HG03025 (cell line): Measurements from ENCODE around the gene UPF3A.
"Not testable (repeated sequence)": the region's sequence is repeated elsewhere in the genome, so short reads cannot be mapped to it uniquely, and the experiment has no call there.

ENCODE experiments used
- ATAC-seq: cut with Tn5 transposase; IDR thresholded peaks from one replicate; pipeline ENCODE4 v1.9.1; 2021; ENCODE audit warnings: mild to moderate bottlenecking, moderate library complexity; ENCODE audit not compliant: unreplicated experiment, low FRiP score

UPF3A gene

DNA sequence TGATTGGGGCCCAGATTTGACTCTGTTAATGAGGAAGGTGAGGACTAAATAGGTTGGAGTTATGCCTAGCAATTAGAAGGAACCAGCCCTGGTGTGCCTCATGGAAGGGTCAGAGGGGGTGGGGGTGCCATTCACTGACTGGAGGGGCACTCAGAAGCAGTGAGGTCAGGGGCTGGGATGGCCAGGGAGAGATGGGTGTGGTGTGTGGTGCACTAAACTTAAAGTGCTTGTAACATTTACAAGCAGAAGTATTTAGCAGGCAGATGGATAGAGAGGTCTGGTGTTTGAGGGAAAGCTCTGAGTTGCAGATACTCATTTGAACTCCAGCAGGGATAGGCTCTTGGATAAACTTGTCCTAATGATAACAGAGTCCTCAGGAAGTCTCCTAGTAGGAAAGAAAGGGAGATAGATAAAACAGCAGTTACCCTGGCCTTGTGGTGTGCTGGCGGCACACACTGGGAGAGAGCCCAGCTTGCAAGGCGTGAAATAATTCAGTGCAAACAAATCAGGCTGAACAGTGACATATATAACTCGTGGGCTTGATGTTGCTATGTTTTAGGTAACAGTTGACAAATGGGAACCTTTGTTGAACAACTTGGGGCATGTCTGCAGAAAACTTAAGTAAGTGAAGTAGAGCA lies 20.0 kb upstream of the UPF3A start:
- ATAC-seq, result no peak

DNA sequence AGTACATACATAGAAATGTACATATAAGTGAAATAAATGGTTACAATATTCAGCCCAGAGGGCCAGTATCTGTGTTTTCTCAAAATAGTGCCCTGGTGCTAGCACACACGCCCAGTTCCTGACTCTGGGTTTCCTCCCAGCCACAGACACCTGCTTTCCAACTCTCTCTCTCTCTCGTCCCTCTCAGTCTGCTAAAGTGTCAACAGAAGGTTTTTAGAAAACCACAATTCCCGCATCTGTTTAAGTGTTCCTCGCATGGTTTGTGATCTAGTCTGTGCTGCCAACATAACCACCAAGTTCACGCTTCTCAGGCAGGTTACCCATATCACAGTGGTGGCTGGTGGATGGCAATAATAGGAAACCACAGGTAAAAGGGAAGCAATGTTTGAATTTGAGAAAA lies 17.8 kb upstream of the UPF3A start:
- no peak for ATAC-seq

DNA sequence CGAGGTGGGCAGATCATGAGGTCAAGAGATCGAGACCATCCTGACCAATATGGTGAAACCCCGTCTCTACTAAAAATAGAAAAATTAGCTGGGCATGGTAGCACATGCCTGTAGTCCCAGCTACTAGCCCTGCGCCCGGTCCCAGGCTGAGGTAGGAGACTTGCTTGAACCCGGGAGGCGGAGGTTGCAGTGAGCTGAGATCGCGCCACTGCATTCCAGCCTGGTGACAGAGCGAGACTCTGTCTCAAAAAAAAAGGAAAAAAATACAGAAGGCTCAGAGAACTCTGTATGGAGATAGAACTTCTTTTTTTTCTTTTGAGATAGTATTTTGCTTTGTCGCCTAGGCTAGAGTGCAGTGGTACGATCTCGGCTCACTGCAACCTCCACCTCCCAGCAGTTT lies 17.1 kb upstream of the UPF3A start:
- ATAC-seq, result not testable (repeated sequence)

DNA sequence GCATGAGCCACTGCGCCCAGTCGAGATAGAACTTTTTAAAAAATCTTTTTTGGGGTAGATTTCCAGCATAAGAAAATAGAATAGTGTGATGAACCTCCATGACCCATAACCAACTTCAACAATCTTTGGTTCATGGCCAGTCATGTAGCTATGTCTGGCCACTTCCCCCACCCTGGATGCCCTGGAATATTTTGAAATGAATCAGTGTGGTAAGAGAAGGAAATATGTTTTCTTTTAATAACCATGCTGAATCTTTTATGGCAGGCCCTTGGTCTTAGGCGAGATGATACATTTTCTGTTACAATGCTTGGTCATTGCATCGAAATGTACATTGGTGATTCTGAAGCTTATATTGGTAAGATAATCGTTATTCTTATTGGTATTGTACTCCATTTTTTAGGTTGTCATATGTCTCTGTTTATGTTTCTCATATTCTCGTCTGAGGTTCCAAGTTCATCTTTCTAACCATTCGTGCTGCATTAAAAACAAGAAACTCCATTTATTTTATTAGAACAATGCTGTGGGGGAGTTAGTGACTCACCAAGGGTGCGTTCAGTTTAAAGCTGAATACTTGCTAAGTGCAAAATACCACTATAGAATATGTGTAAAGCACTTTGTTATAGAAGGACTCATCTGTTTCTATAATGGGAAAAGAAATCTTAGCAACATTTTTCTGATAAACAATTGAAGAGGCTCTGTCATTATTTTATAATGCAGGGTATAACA lies 16.4 kb upstream of the UPF3A start:
- no peak for ATAC-seq

DNA sequence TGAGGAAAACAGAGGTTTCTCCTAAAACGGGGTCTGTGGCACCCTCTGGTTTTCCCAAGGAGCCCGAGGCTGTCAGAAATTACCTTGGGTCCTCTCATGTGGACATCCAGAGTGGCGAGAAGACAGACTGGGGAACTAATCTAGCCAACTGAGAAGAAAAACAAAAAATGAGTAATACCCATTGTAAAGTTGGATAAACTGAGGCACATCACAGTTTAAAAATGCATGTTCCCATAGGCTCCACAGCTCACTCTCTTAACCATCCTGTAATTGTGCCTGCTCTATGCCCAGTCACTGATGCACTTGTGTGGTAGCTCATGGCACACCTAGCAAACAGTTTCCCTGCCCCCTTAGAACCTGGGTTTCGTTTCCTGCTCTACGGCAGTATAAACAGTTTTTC lies 15.2 kb upstream of the UPF3A start:
- no peak for ATAC-seq

DNA sequence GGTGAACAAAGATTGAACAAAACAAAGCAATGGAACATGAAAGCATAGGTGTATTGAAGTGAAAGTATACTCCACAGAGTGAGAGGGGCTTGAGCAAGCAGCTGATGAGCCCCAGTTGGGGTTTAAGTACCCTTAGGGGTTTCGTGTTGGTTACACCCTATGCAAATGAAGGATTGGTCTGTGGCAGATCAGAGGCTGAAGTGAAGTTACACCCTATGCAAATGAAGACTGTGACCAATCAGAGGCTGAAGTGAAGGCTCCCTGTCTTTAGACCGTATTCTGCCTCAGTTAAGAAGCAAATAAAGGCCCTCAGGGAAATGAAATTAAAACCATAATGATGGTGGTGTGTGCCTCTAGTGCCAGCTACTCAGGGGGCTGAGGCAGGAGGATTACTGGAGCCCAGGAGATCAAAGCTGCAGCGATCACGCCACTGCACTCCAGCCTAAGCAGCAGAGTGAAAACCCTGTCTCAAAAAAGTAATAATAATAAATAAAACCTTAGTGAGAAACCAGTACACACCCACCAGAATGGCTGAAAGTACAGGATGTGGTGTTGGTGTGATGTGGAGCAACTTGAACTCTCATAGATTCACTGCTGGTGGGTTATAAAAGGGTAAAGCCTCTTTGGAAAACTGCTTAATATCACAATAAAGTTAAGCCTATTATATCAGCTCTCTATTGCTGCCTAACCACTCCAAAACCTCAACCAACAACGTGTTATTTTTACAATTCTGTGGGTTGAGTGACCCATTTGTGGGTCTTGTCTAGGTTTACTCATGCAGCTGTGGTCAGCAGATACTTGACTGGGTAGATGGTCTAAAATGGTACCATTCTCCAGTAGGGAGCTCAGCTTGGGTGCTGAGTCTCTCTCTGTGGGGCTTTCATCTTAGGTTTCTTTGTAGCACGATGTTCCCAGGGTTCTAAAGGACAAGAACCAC lies 12.8 kb upstream of the UPF3A start:
- ATAC-seq, result no peak

DNA sequence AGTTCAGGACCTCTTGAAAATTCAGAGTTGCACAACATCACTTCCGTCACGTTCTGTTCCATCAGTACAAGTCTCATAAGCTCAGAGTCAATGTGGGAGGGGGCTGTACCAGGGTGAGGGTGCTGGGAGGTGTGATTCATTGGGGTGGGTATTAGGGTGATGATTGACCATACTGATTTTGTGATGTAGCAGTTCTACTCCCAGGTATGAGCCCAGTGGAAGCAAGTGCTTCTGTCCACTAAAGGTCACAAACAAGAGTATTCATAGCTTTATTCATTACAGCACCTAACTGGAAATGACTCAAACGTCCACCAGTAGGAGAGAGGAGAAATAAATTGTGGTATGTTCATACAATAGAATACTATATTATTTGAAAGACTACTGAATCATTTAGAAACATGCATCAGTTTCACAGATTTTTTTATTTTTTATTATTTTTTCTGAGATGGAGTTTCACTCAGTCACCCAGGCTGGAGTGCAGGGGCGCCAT lies 12.1 kb upstream of the UPF3A start:
- no peak for ATAC-seq

DNA sequence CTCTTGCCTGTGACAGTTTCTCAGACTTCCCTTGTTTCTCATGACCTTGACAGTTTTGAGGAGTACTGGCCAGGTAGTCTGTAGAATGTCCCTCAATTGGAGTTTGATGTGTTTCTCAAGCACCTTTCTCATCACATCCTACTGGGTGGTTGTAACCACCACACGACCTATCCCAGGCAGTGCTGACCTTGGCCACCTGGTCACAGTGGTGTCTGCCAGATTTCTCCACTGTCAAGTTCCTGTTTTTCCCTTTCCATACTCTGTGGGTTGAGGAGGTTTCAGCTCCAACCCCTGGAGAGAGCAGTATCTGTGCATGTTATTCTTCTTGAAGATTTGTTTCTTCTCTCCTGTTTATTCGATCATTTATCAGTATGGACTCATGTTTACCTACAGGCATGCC lies 8.4 kb upstream of the UPF3A start:
- no peak for ATAC-seq

DNA sequence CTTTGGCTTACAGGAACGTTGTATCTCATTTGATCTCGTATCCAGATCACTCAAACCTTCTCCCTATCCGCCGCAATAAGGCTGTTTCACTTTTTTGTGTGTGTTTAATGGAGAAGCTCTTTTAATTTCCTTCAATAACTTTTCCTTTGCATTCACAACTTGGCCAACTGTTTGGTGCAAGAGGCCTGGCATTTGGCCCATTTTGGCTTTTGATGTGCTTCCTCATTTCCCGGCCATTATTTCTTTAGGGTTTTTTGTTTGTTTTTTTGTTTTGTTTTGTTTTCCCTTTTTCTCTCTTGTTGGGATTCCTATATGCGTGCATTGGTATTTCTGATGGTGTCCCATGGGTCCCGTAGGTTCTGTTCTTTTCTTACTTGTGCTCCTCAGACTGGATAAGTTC lies 6.1 kb upstream of the UPF3A start:
- ATAC-seq, result no peak

DNA sequence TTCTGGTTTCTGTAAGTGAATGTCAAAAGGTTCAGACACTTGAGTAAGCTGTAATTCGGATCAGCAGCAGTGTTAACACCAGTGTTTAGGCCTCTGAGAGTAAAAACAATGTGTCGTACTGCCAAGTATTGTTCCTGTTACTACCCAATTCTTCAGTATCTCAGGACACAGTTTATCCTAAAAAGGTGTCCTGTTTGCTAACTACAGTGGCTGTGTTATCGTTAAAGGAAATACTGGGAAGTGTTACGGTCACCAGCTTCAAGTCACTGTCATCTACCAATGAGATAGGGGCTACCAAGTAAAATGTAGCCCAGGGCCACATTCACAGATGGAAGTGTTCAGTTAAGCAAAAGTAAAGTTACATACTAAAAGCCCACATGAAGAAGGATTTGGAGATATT lies 2.3 kb upstream of the UPF3A start:
- no peak for ATAC-seq

DNA sequence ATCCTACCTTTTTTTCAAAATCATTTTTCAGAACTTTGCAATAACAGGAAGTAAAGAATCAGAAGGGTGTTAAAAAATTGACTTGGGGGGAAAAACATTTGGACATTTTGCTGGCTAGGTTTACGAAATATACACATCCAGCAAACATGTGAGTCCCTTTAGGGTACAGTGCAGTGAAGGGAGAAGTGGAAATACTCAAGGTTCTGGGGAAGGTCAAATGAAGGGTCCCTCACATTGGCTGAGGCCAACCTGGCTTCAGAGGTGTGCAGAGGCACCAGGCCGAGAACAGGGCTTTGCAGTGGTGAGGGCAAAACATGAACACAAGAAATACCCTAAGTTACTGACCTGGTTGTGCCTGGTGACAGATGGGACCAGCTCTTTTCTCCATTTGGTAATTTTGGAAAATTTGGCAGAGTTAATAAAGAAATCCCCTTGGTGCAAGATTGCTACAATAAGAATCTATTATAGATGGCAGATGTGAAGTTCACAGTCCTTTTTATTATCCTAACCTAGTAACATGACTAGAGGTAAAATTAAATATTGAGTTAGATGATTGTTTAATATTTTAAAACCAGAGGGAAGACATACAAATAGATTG lies 1.5 kb upstream of the UPF3A start:
- no peak for ATAC-seq

DNA sequence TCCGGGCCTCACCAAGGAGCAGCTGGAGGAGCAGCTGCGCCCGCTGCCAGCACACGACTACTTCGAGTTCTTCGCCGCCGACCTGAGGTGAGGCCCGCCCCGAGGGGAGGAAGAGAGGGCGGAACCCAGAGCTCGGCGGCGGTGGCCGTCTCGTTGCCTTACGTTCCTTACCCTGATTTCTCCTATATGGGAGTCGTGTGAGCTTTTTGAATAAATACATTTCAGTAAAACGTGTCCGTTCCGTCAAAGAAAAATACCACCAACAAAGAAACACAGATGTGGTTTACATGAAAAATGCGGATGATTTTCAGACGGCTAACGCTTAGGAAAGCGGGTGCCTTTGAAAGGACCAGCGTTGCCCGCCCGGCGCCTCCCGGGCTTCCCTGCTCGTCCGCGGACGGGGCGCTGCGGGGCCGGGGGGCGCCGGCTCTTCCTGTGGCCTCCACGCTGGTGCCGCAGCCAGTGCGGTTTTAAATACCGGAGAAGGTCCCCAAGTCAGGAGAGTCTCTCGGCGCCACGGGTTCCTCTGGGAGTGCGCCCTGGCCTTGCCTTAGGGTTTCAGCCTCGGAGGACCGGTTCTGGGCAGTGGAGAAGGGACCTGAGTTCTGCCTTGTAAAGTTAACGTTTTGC lies 755 bp downstream of the UPF3A start:
- ATAC-seq, result peak; percentile 46

DNA sequence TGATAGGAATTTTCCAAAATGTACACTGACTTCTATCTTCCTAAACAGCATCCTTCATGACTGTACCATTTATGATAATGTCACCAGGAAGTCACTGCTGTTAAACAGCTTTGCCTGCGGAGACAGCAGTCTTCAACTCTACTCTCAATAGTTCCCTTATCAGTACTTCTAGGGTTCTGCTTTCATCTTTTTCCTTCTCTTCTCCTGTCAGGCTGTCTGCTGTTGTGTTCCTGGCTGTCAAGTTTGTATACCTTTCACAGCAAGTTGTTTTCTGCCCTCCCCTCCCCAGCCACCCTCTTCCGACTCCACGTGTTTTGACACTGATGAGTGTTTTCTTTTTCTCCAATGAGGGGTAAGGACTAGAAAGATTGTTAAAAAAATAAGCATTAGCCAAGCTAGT lies 2.2 kb downstream of the UPF3A start:
- no peak for ATAC-seq

DNA sequence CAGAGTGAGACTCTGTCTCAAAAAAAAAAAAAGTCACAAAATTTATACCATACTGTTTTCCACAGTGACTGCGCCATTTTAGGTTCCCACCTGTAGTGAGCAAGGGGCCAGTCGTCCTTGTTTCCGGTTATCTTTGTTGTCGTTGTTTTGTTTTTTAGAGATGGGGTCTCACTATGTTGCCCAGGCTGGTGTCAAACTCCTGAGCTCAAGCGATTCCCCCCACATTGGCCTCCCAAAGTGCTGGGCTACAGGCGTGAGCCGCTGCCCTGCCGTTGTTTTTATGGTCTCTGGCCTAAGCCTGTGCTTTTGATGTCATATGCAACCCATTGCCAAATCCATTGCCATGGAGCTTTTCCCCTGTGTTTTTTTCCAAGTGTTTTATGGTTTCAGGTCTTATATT lies 3.3 kb downstream of the UPF3A start:
- ATAC-seq, result no peak

DNA sequence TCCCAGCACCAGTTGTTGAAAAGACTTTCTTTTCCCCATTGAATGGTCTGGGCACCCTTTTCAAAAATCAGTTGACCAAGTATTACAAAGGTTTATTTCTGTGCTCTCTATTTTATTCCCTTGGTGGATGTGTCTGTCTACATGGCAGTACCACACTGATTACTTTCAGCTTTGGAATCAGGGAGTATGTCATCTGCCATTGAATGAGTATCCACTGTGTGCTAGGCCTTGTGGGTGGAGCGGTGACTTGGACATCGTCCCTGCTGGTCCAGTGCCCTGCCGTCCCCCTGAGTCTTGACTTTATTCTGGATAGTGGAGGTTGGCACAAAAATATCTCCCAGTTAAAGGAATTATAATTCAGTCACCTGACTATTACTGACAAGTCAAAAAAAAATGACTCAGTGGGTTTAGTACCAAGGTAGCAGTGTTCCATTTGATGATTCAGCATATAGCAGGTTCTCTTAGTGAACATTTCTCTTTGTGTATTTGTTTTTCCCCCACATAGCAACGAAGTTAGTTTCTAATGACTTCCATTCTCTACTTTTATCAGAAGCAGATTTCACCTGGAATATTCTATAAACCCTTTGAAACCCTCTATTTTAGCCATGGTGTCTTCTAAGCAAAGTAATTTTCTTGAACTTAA lies 3.9 kb downstream of the UPF3A start:
- no peak for ATAC-seq

DNA sequence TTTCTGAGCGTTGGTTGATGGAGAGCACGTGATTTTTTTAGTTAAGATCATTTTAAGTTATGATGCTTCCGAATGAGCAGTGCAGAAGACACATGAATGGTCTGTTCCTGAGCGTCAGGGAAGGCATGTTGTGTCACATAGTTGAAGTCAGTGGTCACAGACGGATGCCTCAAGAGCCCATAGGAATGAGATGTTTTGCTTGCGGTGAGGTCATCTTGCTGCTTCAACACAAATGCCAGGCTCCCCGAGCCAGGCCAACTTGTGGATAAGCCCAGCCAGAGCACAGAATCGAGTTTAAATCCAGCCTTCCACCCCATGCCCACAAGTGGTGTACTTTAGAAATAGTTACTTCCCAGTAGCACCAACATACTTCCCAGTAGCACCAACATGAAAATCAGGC lies 5.4 kb downstream of the UPF3A start:
- ATAC-seq, result no peak

DNA sequence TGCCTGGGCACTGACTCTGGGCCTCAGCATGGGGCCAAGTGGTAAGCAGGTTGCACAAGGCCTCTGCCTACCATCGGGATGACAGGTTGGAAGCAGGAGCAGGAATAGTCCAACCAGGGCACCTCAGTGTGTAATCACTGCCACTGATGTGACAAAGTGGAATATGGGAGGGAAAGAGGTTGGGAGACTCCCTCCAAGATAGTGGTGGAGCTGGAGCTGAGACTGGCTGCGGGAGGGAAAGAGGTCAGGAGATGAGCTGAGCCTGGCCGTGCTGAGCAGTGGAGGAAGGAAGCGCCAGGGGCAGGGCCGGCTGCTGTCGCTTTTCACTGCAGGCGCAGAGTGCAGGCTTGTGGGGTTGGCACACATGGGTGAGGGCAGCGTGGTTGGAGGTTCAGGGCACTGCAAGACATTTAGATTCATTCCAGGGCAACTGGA lies 6.8 kb downstream of the UPF3A start:
- ATAC-seq, result no peak

DNA sequence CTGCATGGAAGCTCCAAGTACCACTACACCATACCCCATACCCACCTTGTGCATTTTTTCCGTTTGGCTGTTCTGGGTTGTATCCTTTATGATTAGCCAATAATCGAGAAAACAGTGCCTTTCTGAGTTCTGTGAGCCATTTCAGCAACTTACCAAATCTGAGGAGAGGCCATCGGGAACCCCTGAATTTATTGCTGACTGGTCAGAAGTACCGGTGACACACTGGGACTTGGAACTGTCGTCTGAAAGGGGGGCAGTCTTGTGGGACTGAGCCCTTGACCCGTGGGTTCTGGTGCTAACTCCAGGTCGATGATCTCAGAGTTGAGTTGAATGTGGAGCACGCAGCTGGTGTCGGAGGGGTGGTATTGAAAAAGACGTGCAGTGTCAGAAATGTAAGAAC lies 15.0 kb downstream of the UPF3A start:
- ATAC-seq, result no peak

DNA sequence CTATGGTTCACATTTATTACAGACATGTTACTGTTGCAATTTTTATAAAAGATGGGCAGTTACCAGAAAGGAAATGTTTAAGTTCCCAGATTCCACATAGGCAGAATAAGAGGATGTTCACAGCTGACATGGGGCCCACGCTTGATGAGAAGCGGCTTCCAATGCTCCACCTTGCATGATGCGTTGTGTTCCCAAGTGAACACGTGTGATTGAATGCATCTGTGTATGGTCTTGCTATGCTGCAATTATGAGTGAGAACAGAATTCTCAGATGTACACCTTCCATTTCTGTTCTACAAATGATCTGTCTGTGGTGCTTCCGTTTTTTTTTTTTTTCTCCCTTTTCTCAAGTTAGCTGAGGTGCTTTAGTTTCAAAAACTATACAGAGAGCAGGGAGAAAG lies 15.5 kb downstream of the UPF3A start:
- ATAC-seq, result no peak

DNA sequence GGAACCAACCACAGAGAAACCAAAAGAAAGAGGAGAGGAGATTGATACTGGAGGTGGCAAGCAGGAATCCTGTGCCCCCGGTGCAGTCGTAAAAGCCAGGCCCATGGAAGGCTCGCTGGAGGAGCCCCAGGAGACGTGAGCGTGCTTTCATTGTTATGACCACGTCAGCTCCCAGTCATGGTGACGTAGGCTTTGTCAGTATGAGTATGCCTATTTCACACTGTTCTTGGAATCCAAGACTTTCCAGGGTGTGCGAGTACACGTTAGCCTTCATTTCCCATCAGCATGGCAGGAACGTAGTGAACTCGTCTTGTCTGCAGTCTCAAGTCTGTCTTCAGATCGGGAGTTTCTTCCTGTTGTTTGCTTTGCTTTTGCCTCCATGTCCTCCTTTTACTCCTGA lies 17.5 kb downstream of the UPF3A start:
- no peak for ATAC-seq
